CMK (cell line): ENCODE results near the gene MAB21L4.

Source experiments
- DNase-seq: peaks from one replicate; pipeline ENCODE4 v3.0.0-alpha.2; 2010; ENCODE audit warnings: low read depth

The MAB21L4 gene

DNA sequence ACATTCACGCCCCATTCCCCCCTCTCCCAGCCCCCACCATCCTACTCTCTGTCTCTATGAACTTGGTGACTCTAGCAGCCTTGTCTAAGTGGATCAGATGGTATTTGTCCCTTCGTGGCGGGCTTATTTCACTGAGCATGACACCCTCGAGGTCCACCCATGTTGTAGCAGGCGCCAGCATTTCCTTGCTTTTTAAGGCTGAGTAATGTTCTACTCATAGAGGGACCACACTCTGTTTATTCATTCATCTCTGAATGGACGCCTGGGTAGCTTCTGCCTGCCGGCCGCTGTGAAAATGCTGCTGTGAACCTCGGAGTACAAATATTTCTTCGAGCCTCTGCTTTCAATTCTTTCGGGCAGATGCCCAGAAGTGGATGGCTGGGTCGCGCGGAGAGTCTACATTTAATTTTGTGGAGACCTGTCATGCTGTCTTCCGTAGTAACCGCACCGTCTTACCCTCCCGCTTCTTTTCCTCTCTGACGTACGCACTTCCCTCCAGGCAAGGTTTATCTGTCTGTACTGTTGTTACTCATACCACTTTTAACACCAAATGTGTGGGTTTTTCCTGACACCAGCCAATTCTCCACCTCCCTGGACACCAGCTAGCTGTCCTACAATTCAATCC lies 15.8 kb upstream of the MAB21L4 start:
- no peak for DNase-seq

- DNase-seq: no peak
Observed at GRCh38 chr2:240909216-240909974, 13.4 kb upstream of the MAB21L4 start.

DNA sequence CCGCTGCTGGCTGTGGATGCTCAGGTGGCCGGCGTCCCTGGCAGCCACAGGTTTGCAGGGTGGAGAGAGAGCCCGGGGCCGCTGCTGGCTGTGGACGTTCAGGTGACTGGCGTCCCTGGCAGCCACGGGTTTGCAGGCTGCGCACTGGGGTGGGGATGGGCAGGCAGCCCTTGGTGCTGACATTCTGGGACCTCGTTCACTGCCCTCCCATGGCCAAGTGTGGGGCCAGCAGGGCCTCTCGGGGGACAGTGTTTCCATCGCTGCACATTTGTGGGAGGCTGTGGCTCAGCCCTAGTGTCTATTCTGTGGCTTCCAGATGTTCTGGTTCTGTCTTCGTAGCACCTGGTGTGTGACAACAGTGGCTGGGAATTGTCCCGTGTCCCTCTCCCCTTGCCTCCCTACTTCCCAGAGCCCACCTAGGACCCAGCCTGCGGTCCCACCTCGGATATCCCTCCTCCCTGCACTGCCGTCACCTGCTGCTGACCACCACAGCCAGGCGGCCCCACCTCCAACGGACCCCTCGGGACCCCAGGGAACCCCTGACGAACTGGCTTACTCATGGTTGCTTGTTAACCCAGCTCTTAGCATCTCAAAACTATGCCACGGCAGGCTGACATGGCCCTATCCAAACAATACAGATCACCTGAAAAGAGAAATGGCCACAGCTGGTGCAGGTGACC lies 11.1 kb upstream of the MAB21L4 start:
- DNase-seq: no peak

- DNase-seq: no peak
Observed at GRCh38 chr2:240906141-240906910, 10.4 kb upstream of the MAB21L4 start, which contains the start of gene CROCC2. Gene CROCC2, plus strand, starts transcription at chr2:240906336. Its CDS starts 178 bp downstream, at chr2:240906514.

DNA sequence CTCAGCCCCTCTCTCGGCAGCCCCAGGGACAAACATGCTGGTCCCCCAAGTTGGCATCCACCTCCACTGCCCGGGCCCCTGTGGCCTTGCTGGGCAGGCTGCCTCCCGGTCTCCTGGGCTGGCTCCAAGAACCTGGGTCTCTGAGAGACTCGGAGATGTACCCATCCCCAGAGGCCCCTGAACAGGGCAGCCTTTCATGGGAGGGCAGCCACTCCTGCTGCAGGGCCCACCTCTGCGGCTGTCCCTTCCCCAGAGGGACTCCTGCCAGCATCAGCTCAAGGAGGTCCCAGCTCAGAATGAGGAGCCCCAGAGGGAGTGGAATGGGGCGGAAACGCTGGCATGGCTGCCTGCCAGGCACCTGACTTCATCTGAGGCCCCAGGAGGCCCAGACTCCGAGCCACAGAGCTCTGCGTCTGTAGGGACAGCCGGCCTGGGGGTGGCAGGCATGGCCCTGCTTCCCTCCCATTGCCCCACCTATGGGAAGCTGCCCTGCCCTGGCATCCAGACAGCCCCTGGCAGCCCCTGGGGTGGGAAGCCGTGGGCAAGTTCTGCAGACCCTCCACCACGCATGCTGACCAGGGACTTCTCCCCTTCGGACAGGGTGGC lies 9.3 kb upstream of the MAB21L4 start:
- no peak for DNase-seq

GRCh38 chr2:240904216-240905175 lies 8.5 kb upstream of the MAB21L4 start:
- DNase-seq: no peak

DNA sequence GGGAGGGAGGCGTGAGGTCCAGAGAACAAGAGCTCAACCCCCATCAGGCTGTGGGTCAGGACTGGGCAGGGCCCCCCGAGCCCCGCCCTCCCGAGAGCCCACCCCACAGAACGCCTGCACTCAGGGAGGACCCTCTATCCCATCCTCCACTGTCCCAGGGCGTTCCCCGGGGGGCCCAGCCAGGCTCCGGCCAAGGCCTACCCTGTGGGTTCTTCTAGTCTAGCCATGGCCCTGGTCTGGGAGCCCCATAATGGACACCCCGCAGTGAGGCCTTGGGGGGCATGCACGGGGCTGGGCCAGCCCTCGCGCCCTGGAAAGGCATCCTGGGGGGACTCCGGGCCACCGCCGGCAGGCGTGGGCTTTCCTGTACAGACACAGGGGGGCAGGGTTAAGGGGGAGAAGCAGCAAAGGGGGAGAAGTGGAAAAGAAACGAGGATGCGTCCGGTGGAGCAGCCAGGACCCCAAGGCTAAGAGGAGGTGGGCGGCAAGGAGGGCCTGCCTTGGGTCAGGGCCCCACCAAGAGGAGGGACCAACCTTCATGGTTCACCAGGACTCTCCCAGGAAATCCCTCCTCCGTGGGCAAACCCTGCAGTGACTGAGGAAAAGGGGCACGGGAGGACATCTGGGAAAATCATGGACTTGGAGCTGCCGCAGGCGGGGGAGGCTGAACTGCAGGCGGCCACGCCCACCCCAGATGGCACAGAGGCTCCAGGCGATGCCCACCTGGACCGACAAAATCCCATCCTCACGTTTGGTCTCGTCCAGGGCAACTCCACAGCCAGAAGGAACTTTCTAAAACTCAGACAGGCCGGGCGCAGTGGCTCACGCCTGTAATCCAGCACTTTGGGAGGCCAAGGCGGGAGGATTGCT lies 7.5 kb upstream of the MAB21L4 start:
- no peak for DNase-seq

DNA sequence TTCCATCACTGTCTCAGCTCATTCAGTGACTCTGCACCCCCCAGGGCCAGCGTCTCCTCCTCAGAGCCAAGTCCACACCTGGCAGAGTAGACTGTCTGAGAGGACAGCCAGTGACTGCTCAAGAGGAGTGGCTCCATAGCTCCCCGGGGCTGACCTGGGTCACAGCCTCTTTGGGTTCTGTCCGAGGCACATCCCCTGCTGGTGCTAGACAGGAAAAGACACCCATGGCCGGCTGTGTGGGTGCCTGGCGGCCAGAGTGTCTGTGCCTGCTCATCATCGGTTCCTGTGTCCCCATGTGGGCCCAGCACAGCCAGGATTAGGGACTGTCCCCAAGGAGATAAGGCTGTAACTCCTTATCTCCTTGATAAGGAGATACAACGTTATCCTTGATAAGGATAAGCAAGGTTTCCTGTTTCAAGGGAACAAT lies 6.7 kb upstream of the MAB21L4 start:
- no peak for DNase-seq

- no peak for DNase-seq
Observed at GRCh38 chr2:240901986-240902614, 6.1 kb upstream of the MAB21L4 start.

DNA sequence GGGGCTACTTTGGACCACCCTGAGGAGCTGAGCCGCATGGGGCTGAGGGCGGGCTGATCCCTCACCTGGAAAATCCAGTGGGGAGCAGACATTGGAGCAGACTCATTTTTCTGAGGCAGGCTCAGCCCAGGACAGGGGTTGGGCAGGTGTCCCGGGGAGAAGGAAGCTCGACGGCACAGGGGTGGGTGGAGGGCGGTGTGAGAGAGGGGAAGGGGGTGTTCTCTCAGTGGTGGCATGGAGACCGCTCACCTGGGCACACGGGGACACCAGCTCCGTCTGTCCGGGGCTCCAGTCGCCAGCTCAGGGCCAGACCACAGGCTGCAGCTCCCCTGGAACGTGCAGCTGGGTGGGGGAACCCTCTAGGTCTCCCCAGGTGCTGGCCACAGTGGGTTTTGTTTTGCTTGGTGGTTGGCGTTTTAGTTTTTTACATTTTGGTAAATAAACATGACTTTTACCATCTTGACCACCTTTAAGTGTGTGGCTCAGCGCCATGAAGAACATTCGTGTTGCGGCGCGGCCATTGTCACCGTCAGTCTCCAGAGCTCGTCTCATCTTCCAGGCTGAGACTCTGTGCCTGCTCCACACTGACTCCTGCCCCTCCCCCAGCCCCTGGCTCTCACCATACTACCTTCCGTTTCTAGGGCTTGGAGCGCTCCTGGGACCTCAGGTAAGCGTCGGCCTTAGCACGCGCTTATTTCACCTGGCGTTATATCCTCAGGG lies 4.3 kb upstream of the MAB21L4 start:
- no peak for DNase-seq

DNA sequence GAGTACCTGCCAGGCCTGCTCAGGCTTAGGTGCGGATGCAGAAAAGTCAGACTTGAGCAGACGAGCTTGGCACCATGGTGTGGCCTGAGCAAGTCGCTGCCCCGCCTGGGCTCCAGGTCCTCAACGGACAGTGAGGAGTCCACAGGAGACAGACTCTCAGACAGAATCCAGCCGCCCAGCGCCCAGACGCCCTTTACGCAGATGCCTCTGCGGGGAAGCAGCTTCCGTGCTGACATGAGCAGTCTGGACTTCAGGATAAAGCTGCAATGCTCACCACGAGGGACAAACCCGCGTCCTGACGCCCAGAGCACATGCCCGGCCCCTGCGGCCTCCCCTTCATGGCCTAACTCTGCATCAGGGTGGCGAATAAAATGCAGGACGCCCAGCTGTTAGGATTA lies 3.5 kb upstream of the MAB21L4 start:
- DNase-seq: no peak

GRCh38 chr2:240898731-240899467 lies 2.9 kb upstream of the MAB21L4 start:
- DNase-seq: no peak

DNA sequence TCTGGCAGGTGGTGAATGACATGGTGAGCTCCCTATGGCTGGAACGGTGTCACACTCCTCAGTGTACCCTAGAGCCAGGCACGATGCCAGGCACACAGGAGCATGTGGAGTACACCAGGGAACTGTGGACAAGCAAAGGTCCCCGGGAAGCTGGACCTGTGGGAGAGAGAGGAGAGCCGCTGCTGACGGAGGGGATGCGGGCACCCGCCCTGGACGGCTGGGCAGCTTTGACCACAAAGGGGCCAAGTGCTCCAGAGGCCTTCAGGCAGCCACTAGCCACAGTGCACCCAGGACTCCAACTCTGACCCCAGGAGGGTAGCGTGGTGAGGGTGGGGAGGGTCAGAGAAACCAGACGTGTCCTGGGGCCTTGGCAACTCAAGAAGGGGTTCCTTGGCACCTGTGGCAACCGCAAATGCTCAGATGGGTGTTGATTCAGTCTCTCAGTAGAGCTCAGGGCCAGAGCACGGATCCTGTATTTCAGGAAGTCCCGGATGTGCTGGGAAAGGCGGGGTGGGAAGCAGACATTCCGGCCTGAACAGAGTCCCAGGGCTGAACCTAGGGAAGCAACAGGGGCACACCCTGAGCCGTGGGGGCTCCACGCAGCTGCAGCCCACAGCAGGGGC lies 2.3 kb upstream of the MAB21L4 start:
- DNase-seq: no peak

DNA sequence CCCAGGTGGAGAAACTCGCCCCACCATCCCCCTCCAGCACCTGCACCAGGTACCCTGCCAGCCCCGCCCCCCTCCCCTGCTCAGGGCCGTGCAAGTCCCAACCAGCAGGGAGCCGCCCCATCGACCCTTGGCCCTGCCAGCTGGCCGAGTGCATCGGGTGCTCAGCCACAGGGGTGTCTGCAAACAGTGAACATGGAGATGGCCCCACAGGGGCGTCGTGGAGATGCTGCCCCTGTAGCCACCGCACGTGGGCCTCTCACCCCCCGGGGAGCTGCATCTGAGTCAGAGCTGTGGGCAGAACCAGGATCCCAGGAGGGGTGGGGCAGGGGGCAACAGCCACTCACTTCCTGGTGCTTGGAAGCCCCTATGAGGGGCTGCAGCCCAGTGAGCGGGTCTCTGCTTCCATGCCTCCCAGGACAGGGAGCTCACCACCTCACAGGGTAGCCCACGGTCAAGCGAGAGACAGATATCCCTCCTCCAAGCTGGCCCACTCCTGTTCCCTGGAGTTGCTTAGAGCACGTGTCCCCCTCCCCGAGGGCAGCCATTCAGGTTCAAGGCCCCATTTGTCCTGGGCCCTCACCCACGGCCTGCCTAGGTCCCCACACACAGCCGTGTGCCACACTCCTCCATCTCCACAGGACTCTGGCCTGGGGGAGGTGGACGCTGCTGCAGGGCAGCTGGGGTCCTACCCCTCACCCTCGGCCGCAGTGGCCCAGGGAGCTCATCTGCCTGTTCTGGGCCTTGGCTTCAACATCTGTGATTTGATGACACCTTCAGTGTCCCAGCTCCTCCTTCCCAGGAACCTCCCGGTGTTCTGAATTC lies 1.1 kb upstream of the MAB21L4 start:
- DNase-seq: no peak

- no peak for DNase-seq
Observed at GRCh38 chr2:240896394-240896793, 438 bp upstream of the MAB21L4 start.

DNA sequence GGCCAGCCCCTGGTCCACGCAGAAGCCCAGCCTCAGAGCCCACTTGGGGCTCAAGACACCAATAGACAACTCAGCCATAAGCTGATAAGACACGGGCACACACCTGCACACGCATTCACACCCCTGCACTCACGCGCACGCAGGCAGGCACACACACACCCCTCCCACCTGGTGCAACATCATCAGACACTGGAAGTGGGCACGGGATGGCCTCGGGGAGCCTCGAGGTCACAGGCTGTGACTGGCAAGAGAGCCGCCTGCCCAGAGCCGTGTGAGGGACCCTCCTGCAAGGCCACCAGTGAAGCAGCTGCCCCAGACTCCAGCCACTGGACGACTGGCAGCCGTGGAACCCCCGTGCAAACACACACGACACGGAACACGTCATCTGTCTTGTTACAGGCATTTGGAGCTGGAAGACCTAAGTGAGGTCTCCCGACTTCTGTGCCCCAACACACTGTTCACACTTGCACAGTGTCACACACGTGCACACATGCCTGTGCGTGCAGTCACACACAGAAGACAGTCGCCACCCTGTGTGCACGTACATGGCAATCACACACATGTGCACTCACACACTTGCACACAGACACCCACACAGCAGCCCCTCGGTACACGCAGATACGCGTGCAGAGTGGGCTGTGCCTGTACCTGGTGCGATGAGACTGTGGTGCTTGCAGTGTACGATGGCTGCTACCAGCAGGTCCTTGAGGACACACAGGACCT lies 959 bp downstream of the MAB21L4 start:
- DNase-seq: no peak
